Colonic mucosa (tissue), 4 donors: Measurements from ENCODE around the gene C10orf53. TPM values are rescaled to one million over a fixed set of nuclear protein-coding genes. Genes with fewer than 3 reads are reported as not detected.

Source experiments
- DNase-seq: peaks from one replicate; pipeline ENCODE4 v3.0.0-alpha.2; 2020
- H3K27ac ChIP-seq: fragments of 200-600 bp; one replicate; pipeline ENCODE4 v1.8.0; 2021
- H3K27me3 ChIP-seq: fragments of 200-600 bp; one replicate; pipeline ENCODE4 v1.8.0; 2021
- H3K36me3 ChIP-seq: fragments of 200-600 bp; one replicate; pipeline ENCODE4 v1.8.0; 2021
- H3K4me1 ChIP-seq: fragments of 200-600 bp; one replicate; pipeline ENCODE4 v1.8.0; 2021; ENCODE audit warnings: mild to moderate bottlenecking
- H3K4me3 ChIP-seq: fragments of 200-600 bp; one replicate; pipeline ENCODE4 v1.8.0; 2021
- H3K9ac ChIP-seq, 2 donors: one replicate each; pipeline ENCODE4 v1.7.0; 2013; ENCODE audit warnings: control low read depth in 2 of 2, low read depth in 2 of 2, low read length in 2 of 2
- H3K9me3 ChIP-seq: fragments of 200-600 bp; one replicate; pipeline ENCODE4 v1.8.0; 2021
- CTCF ChIP-seq: fragments of 200-600 bp; IDR thresholded peaks from one replicate; pipeline ENCODE4 v1.8.0; 2022; ENCODE audit warnings: antibody characterized with exemption, mild to moderate bottlenecking
- intact Hi-C: fragments of 100-400 bp; cut with DNase I; formaldehyde crosslinking; loops from one replicate; pipeline ENCODE4 v1.14.1; 2022
- total RNA-seq, 2 donors: library from RNA; stranded (reverse); fragmentation: NEBNext Ultra II Directional in 1 of 2; extraction: Animal tissue kit (Norgen Biotek cat#: 25700) in 1 of 2; gene quantifications; one replicate each; pipeline ENCODE4 v1.2.1, GENCODE V29; 2021
- donor health status: healthy.
- donor health status: DM: no; HTN: no; CAD: no.
- donor health status: DM: no; HTN: no; CAD: no.

C10orf53 gene
- total RNA-seq, 2 donors from 2014 or later = not detected

- Histone ChIP-seq H3K4me3 (no peak overlapping the region), H3K4me1 (no peaks in the 10 kb centered on the region), H3K27me3 (no peaks in the 10 kb centered on the region), H3K9me3 (no peaks in the 10 kb centered on the region), H3K27ac (no peak overlapping the region), H3K36me3 (no peaks in the 10 kb centered on the region), H3K9ac (no peak overlapping the region)
- intact Hi-C loops = no loop called here
- no peak for DNase-seq
- TF ChIP-seq CTCF = no peak
These were observed 67.3 kb downstream of the C10orf53 start for GRCh38 chr10:49746626-49747302.

Other genes starting within 250 kb of the C10orf53 start
- gene ERCC6, start 140.5 kb upstream of the C10orf53 start, total RNA-seq = 10 to 100 TPM; 16.4 to 18.0 TPM
- gene SLC18A3, start 69.3 kb upstream of the C10orf53 start, total RNA-seq = under 1 TPM in 1 of 2 donors, not detected in 1; 0.42 TPM
- gene CHAT, start 65.6 kb upstream of the C10orf53 start, total RNA-seq = 1 to 10 TPM in 1 of 2 donors, under 1 TPM in 1; 0.16 to 1.2 TPM
- gene OGDHL, start 82.7 kb downstream of the C10orf53 start, total RNA-seq = 1 to 10 TPM in 1 of 2 donors, under 1 TPM in 1; 0.79 to 3.2 TPM